Endothelial cell of umbilical vein (primary cell): ENCODE results near the gene POLR3B. TPM values are rescaled to one million over a fixed set of nuclear protein-coding genes. Genes with fewer than 3 reads are reported as not detected.

Experiments
- BruUV-seq: library from RNA; stranded (reverse); fragments of 400-500 nt; replicated peaks from 2 replicates; lab custom pipeline; 2021; lab: Mats Ljungman, UMichigan
- CTCF ChIA-PET: fragments of 300-600, 350-600 bp; sonication (Branson Sonifier 250); formaldehyde crosslinking; loops from one replicate; lab custom pipeline; 2021; ENCODE audit warnings: antibody characterized with exemption, inconsistent platforms; lab: Charles Lee
- POLR2A ChIA-PET: fragments of 300-600, 350-600 bp; sonication (Branson Sonifier 250); formaldehyde crosslinking; loops from one replicate; lab custom pipeline; 2021; ENCODE audit warnings: antibody characterized with exemption, inconsistent platforms; lab: Charles Lee
- DNase-seq: peaks from one replicate; pipeline ENCODE4 v3.0.0-alpha.2; 2011; ENCODE audit warnings: low read depth, low spot score
- FAIRE-seq: peaks from 2 replicates; lab custom pipeline; 2011; peaks lifted over from hg19 to GRCh38; lab: Jason Lieb, UNC
- H2AFZ ChIP-seq: 2 replicates; pipeline ENCODE4 v1.6.0; 2012; ENCODE audit warnings: low read depth, low read length, control low read depth, inconsistent platforms
- H3K27ac ChIP-seq: 2 replicates; pipeline ENCODE4 v1.5.1; 2011; ENCODE audit warnings: low read depth, mild to moderate bottlenecking, control low read depth, low read length, moderate library complexity; ENCODE audit not compliant: insufficient read depth
- H3K27me3 ChIP-seq, 2 experiments: 2 replicates each; pipeline versions ENCODE4 v1.6.0 to v1.6.1; 2011; ENCODE audit warnings: low read length in 2 of 2, mixed read lengths in 1 of 2; ENCODE audit not compliant: control insufficient read depth in 2 of 2, insufficient read depth in 2 of 2
- H3K36me3 ChIP-seq, 2 experiments: 2 replicates in 1 of 2; 3 replicates in 1 of 2; pipeline ENCODE4 v1.5.1; 2011; ENCODE audit warnings: low read length in 2 of 2, mild to moderate bottlenecking in 1 of 2, moderate library complexity in 1 of 2; ENCODE audit not compliant: control insufficient read depth in 2 of 2, insufficient read depth in 2 of 2; ENCODE audit errors: extremely low read depth in 1 of 2
- H3K4me1 ChIP-seq: 3 replicates; pipeline ENCODE4 v1.5.1; 2011; ENCODE audit warnings: mild to moderate bottlenecking, low read length; ENCODE audit not compliant: control insufficient read depth, insufficient read depth; ENCODE audit errors: extremely low read depth
- H3K4me2 ChIP-seq: 2 replicates; pipeline ENCODE4 v1.6.1; 2011; ENCODE audit warnings: low read length, control low read depth, mixed read lengths; ENCODE audit not compliant: insufficient read depth
- H3K4me3 ChIP-seq, 3 experiments: fragments of 200-600 bp in 1 of 3; sonication (generic), shearing (Covaris generic) in 1 of 3; replicated peaks in 1 of 3; 2 replicates each; pipeline ENCODE4 v1.5.1; 2011 to 2016; ENCODE audit warnings: control low read depth in 3 of 3, low read length in 3 of 3, mild to moderate bottlenecking in 2 of 3, inconsistent platforms in 1 of 3, low read depth in 1 of 3, moderate library complexity in 1 of 3; ENCODE audit not compliant: insufficient read depth in 1 of 3
- H3K79me2 ChIP-seq: 2 replicates; pipeline ENCODE4 v1.6.0; 2012; ENCODE audit warnings: low read length, inconsistent platforms; ENCODE audit not compliant: control insufficient read depth, insufficient read depth
- H3K9ac ChIP-seq: replicated peaks from 2 replicates; pipeline ENCODE3; 2011; ENCODE audit warnings: low read length, control low read depth; ENCODE audit not compliant: insufficient read depth; ENCODE audit errors: extremely low read depth
- H3K9me1 ChIP-seq: replicated peaks from 3 replicates; pipeline ENCODE4 v1.6.0; 2011; ENCODE audit warnings: mild to moderate bottlenecking, low read length; ENCODE audit not compliant: control insufficient read depth, insufficient read depth; ENCODE audit errors: extremely low read depth
- H3K9me3 ChIP-seq: replicated peaks from 2 replicates; pipeline ENCODE4 v1.5.1; 2012; ENCODE audit warnings: low read length, inconsistent platforms; ENCODE audit not compliant: control insufficient read depth, insufficient read depth
- H4K20me1 ChIP-seq: replicated peaks from 2 replicates; pipeline ENCODE3; 2011; ENCODE audit warnings: mild to moderate bottlenecking, low read length; ENCODE audit not compliant: control insufficient read depth, insufficient read depth; ENCODE audit errors: extremely low read depth
- CTCF ChIP-seq, 2 donors: IDR thresholded peaks; 1 replicate in 1 of 2; 2 replicates in 1 of 2; pipeline ENCODE4 v1.5.1; 2011; ENCODE audit warnings: low read length in 2 of 2, mild to moderate bottlenecking in 2 of 2, moderate library complexity in 2 of 2, control low read depth in 1 of 2, inconsistent platforms in 1 of 2, low read depth in 1 of 2; ENCODE audit not compliant: insufficient read depth in 1 of 2; ENCODE audit errors: extremely low read depth in 1 of 2
- EZH2 ChIP-seq: IDR thresholded peaks from 2 replicates; pipeline ENCODE4 v1.6.1; 2012; ENCODE audit warnings: borderline replicate concordance, low read depth, mild to moderate bottlenecking, moderate library complexity, low read length, inconsistent platforms; ENCODE audit not compliant: severe bottlenecking
- FOS ChIP-seq: IDR thresholded peaks from 2 replicates; pipeline ENCODE4 v1.6.1; 2011; ENCODE audit warnings: mild to moderate bottlenecking, low read length, moderate library complexity, borderline replicate concordance; ENCODE audit not compliant: insufficient read depth
- GATA2 ChIP-seq: IDR thresholded peaks from 2 replicates; pipeline ENCODE4 v1.7.0; 2011; ENCODE audit warnings: low read depth, mild to moderate bottlenecking, moderate library complexity, mixed read lengths, low read length; ENCODE audit not compliant: insufficient read length, insufficient read depth
- JUN ChIP-seq: IDR thresholded peaks from 2 replicates; pipeline ENCODE4 v1.6.1; 2011; ENCODE audit warnings: borderline replicate concordance, low read depth; ENCODE audit not compliant: insufficient read length, insufficient read depth
- MYC ChIP-seq: IDR thresholded peaks from one replicate; pipeline ENCODE4 v1.6.1; 2011; ENCODE audit warnings: mild to moderate bottlenecking, low read depth, low read length
- POLR2A ChIP-seq: IDR thresholded peaks from 2 replicates; pipeline ENCODE4 v1.6.1; 2012; ENCODE audit warnings: low read depth, mild to moderate bottlenecking, control low read depth, low read length
- POLR2AphosphoS5 ChIP-seq: IDR thresholded peaks from 2 replicates; pipeline ENCODE4 v1.6.1; 2012; ENCODE audit warnings: low read depth, mild to moderate bottlenecking, control low read depth, low read length, moderate library complexity; ENCODE audit not compliant: insufficient read depth
- dilution Hi-C: fragments of 300-500 bp; cut with MboI; formaldehyde crosslinking; loops from one replicate; pipeline ENCODE4 v1.15.0; 2019; ENCODE audit warnings: low sequenced_read_pairs; ENCODE audit not compliant: extremely low pct_ligation_motif_present
- intact Hi-C: fragments of 100-400 bp; cut with micrococcal nuclease; formaldehyde crosslinking; loops from one replicate; pipeline ENCODE4 v1.10.0; 2022
- polyA plus RNA-seq, 4 experiments: library from polyadenylated mRNA; depleted of rRNA in 3 of 4; stranded (reverse) in 3 of 4; unstranded in 1 of 4; fragments of >200 nt; gene quantifications; 2 replicates each; pipeline versions ENCODE4 v1.2.1 to v1.2.3, GENCODE V29; 2011 to 2012; ENCODE audit warnings: missing spikeins in 1 of 4
- total RNA-seq: library from RNA; stranded (reverse); gene quantifications from 2 replicates; pipeline ENCODE4 v1.2.3, GENCODE V29; 2021
- TF ChIP-seq, protein P1 (sequence below): IDR thresholded peaks from 2 replicates; pipeline ENCODE4 v1.6.1; 2011; ENCODE audit not compliant: insufficient read depth, insufficient read length

POLR3B gene
- total and polyA plus RNA-seq, 2 donors (not counting 3 experiments of a cell fraction or from before 2014, with no cell fraction given), result 6.0 to 12.3 TPM

DNA sequence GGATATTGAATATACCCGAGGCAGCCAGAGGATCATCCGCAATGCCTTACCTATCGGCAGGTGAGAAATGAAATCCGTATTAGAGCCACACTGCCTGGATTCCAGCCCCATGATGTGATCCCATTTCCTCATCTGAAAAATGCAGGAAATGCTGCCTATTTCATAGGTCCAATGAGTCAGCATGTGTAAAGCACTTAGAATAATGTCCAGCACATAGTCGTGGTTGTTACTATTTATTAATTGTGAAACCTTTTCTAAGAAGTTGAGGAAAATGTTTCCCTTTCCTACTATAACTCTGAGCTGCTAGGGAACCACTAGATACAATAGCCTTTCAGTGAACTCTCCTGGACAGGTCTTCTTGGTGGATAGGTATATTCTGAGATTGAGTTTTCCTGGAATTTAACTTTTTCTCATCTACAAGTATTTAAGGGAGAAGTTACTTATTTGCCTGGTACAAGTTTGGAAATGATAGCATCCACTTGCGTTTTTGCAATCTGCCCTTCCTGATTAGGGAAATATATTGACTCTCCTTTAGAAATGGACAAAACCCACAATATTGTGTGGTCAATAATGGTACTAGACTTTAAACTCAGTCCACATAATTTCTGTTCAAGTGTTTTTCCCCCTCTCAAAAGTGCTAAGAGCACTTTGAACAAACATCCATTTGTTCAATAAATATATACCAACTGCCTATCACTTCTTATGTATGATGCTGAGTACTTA is 12.2 kb downstream of the POLR3B start:
- peak overlapping the region; percentile 75 for H3K4me2 ChIP-seq
- peak overlapping the region; percentile 72 for H3K27ac ChIP-seq
- POLR2A ChIA-PET, result no interaction called here
- DNase-seq (peak; percentile 76), FAIRE-seq (peak; percentile 93)
- no peaks in the 10 kb centered on the region for H3K9me1 ChIP-seq
- CTCF ChIA-PET, result interaction anchor here (1.8 to 2.5 kb wide), 2 partner anchors 9 to 12 kb away, joined by 5 to 13 read pairs; partner anchors contain the start of gene POLR3B
- H3K4me1 ChIP-seq, result peaks cover 14% of the 10 kb centered on the region
- no peaks in the 10 kb centered on the region for H3K9me3 ChIP-seq
- H3K79me2 ChIP-seq, result no peaks in the 10 kb centered on the region
- peak overlapping the region; percentile 67 for H2AFZ ChIP-seq
- TF ChIP-seq, protein P1, sequence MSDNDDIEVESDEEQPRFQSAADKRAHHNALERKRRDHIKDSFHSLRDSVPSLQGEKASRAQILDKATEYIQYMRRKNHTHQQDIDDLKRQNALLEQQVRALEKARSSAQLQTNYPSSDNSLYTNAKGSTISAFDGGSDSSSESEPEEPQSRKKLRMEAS, result no peak
- TF ChIP-seq JUN (peak; percentile 69), POLR2AphosphoS5 (peak; percentile 36), CTCF (IDR thresholded peaks at IDR 0.05; ENCODE audit: extremely low read depth in 1 of 2, insufficient read depth in 1 of 2, low read depth in 1 of 2, low read length in 2 of 2) (no peak), MYC (no peak), EZH2 (no peak), FOS (peak; percentile 79), GATA2 (no peak), POLR2A (no peak)
- peaks cover 2 to 5% of the 10 kb centered on the region in 2 experiments for H3K36me3 ChIP-seq
- H4K20me1 ChIP-seq, result no peaks in the 10 kb centered on the region
- dilution Hi-C loops (no loop called here), intact Hi-C loops (loop anchor here (1.0 kb wide), 1 partner anchor 11 kb away; no protein-coding TSS in a partner anchor)
- peak overlapping the region; percentile 55 for H3K9ac ChIP-seq
- H3K4me3 ChIP-seq, result no peak overlapping the region
- TSS peak; percentile 86 for BruUV-seq
- H3K27me3 ChIP-seq, result no peaks in the 10 kb centered on the region
